ENCODE results near the gene CCM2. TPM values are rescaled to one million over a fixed set of nuclear protein-coding genes. Genes with fewer than 3 reads are reported as not detected.

The CCM2 gene
- total RNA-seq, 1 experiment from 2014 or later = 34.2 TPM

- DNase-seq (ENCODE audit: low spot score) = no peak
- in situ Hi-C loops (cut with HindIII; ENCODE audit: low sequenced_read_pairs) = no loop called here
Measured at GRCh38 chr7:44967571-44968446, 32.2 kb upstream of the CCM2 start.

- in situ Hi-C loops (cut with HindIII; ENCODE audit: low sequenced_read_pairs) = no loop called here
- DNase-seq (ENCODE audit: low spot score) = no peak
Measured at GRCh38 chr7:44969049-44969700, 30.8 kb upstream of the CCM2 start.

GRCh38 chr7:44969701-44970522, 30.1 kb upstream of the CCM2 start:
- in situ Hi-C loops (cut with HindIII; ENCODE audit: low sequenced_read_pairs) = no loop called here
- DNase-seq (ENCODE audit: low spot score) = no peak

- DNase-seq (ENCODE audit: low spot score) = no peak
- in situ Hi-C loops (cut with HindIII; ENCODE audit: low sequenced_read_pairs) = no loop called here
Measured at GRCh38 chr7:44970523-44971051, 29.4 kb upstream of the CCM2 start.

- no peak for DNase-seq (ENCODE audit: low spot score)
- in situ Hi-C loops (cut with HindIII; ENCODE audit: low sequenced_read_pairs) = no loop called here
Measured at GRCh38 chr7:44971188-44971901, 28.7 kb upstream of the CCM2 start.

- in situ Hi-C loops (cut with HindIII; ENCODE audit: low sequenced_read_pairs) = no loop called here
- DNase-seq (ENCODE audit: low spot score) = no peak
Measured at GRCh38 chr7:44971902-44972441, 28.0 kb upstream of the CCM2 start.

- in situ Hi-C loops (cut with HindIII; ENCODE audit: low sequenced_read_pairs) = no loop called here
- DNase-seq (ENCODE audit: low spot score) = no peak
Measured at GRCh38 chr7:44972562-44972961, 27.4 kb upstream of the CCM2 start.

- in situ Hi-C loops (cut with HindIII; ENCODE audit: low sequenced_read_pairs) = no loop called here
- no peak for DNase-seq (ENCODE audit: low spot score)
Measured at GRCh38 chr7:44973610-44974401, 26.2 kb upstream of the CCM2 start.

GRCh38 chr7:44974549-44974948, 25.5 kb upstream of the CCM2 start:
- in situ Hi-C loops (cut with HindIII; ENCODE audit: low sequenced_read_pairs) = no loop called here
- no peak for DNase-seq (ENCODE audit: low spot score)

GRCh38 chr7:44975331-44976039, 24.5 kb upstream of the CCM2 start:
- no peak for DNase-seq (ENCODE audit: low spot score)
- in situ Hi-C loops (cut with HindIII; ENCODE audit: low sequenced_read_pairs) = no loop called here

GRCh38 chr7:44976040-44976745, 23.8 kb upstream of the CCM2 start:
- in situ Hi-C loops (cut with HindIII; ENCODE audit: low sequenced_read_pairs) = no loop called here
- peak; percentile 89 for DNase-seq (ENCODE audit: low spot score)

- no peak for DNase-seq (ENCODE audit: low spot score)
- in situ Hi-C loops (cut with HindIII; ENCODE audit: low sequenced_read_pairs) = no loop called here
Measured at GRCh38 chr7:44976746-44977196, 23.2 kb upstream of the CCM2 start.

- no peak for DNase-seq (ENCODE audit: low spot score)
- in situ Hi-C loops (cut with HindIII; ENCODE audit: low sequenced_read_pairs) = no loop called here
Measured at GRCh38 chr7:44977304-44977958, 22.6 kb upstream of the CCM2 start.

GRCh38 chr7:44977959-44978335, 22.1 kb upstream of the CCM2 start:
- in situ Hi-C loops (cut with HindIII; ENCODE audit: low sequenced_read_pairs) = no loop called here
- DNase-seq (ENCODE audit: low spot score) = no peak

GRCh38 chr7:44978511-44979366, 21.3 kb upstream of the CCM2 start, which contains the start of gene MYO1G:
Gene MYO1G (minus strand): TSS chr7:44979015. CDS start chr7:44978961, 54 bp downstream.
- in situ Hi-C loops (cut with HindIII; ENCODE audit: low sequenced_read_pairs) = no loop called here
- DNase-seq (ENCODE audit: low spot score) = no peak

All from G401 (cell line).